CD14-positive monocyte (primary cell): ENCODE data around the gene DCLK3. TPM values are rescaled to one million over a fixed set of nuclear protein-coding genes. Genes with fewer than 3 reads are reported as not detected.

Source experiments
- DNase-seq, 3 donors: peaks; one replicate each; pipeline ENCODE4 v3.0.0-alpha.2; 2011 to 2022
- H2AFZ ChIP-seq: 2 replicates; pipeline ENCODE4 v1.6.0; 2012; ENCODE audit warnings: mild to moderate bottlenecking, low read depth, low read length, inconsistent platforms; ENCODE audit not compliant: insufficient read depth, poor library complexity, severe bottlenecking
- H3K27ac ChIP-seq, 2 donors: 1 replicate in 1 of 2; 2 replicates in 1 of 2; pipeline ENCODE4 v1.5.1; 2012 to 2013; ENCODE audit warnings: low read length in 2 of 2, control low read depth in 1 of 2, inconsistent platforms in 1 of 2, low read depth in 1 of 2, mild to moderate bottlenecking in 1 of 2
- H3K27me3 ChIP-seq, 2 donors: one replicate each; pipeline versions ENCODE4 v1.6.0 to v1.6.1; 2011 to 2013; ENCODE audit warnings: low read length in 2 of 2; ENCODE audit not compliant: control insufficient read depth in 2 of 2, insufficient read depth in 2 of 2
- H3K36me3 ChIP-seq, 2 donors: replicated peaks in 1 of 2; 1 replicate in 1 of 2; 2 replicates in 1 of 2; pipeline versions ENCODE4 v1.5.1 to v1.6.1; 2012 to 2013; ENCODE audit warnings: low read length in 2 of 2, control low read depth in 1 of 2, inconsistent platforms in 1 of 2, mild to moderate bottlenecking in 1 of 2; ENCODE audit not compliant: insufficient read depth in 2 of 2, control insufficient read depth in 1 of 2
- H3K4me1 ChIP-seq, 2 donors: 1 replicate in 1 of 2; 2 replicates in 1 of 2; pipeline versions ENCODE4 v1.5.1 to v1.6.1; 2012 to 2013; ENCODE audit warnings: low read length in 2 of 2, control low read depth in 1 of 2, inconsistent platforms in 1 of 2, mild to moderate bottlenecking in 1 of 2, moderate library complexity in 1 of 2; ENCODE audit not compliant: insufficient read depth in 2 of 2, control insufficient read depth in 1 of 2
- H3K4me2 ChIP-seq: replicated peaks from 2 replicates; pipeline ENCODE3; 2012; ENCODE audit warnings: low read length, moderate library complexity, mild to moderate bottlenecking; ENCODE audit not compliant: poor library complexity, severe bottlenecking; ENCODE audit errors: extremely low read depth
- H3K4me3 ChIP-seq, 3 experiments: fragments of 200-600 bp in 1 of 3; sonication (generic) in 1 of 3; replicated peaks in 1 of 3; 1 replicate in 2 of 3; 2 replicates in 1 of 3; pipeline ENCODE4 v1.5.1; 2011 to 2013; ENCODE audit warnings: low read length in 3 of 3, mild to moderate bottlenecking in 3 of 3, control low read depth in 2 of 3, low read depth in 2 of 3, inconsistent platforms in 1 of 3, moderate library complexity in 1 of 3
- H3K79me2 ChIP-seq: 2 replicates; pipeline ENCODE4 v1.6.0; 2012; ENCODE audit warnings: mild to moderate bottlenecking, control low read depth, inconsistent platforms, low read length, moderate library complexity; ENCODE audit not compliant: insufficient read depth
- H3K9ac ChIP-seq: 2 replicates; pipeline ENCODE4 v1.6.0; 2017; ENCODE audit warnings: low read length, mild to moderate bottlenecking; ENCODE audit not compliant: insufficient read depth, poor library complexity, severe bottlenecking
- H3K9me3 ChIP-seq, 2 donors: replicated peaks in 1 of 2; 1 replicate in 1 of 2; 2 replicates in 1 of 2; pipeline versions ENCODE4 v1.5.1 to v1.6.1; 2012 to 2013; ENCODE audit warnings: low read length in 2 of 2, control low read depth in 1 of 2; ENCODE audit not compliant: control insufficient read depth in 1 of 2, insufficient read depth in 1 of 2
- H4K20me1 ChIP-seq: 2 replicates; pipeline ENCODE4 v1.6.0; 2012; ENCODE audit warnings: mild to moderate bottlenecking, low read length, control low read depth, moderate library complexity; ENCODE audit not compliant: insufficient read depth
- H3K27ac Mint-ChIP-seq, 7 donors: one replicate each; pipeline ENCODE4 v1.8.0; 2020; ENCODE audit warnings: mild to moderate bottlenecking in 7 of 7, mixed read lengths in 7 of 7, moderate library complexity in 6 of 7, inconsistent platforms in 2 of 7
- H3K27me3 Mint-ChIP-seq, 3 donors: one replicate each; pipeline ENCODE4 v1.8.0; 2021 to 2022; ENCODE audit warnings: low read depth in 3 of 3, mild to moderate bottlenecking in 3 of 3, mixed read lengths in 3 of 3, moderate library complexity in 3 of 3, inconsistent platforms in 1 of 3
- H3K36me3 Mint-ChIP-seq, 2 donors: one replicate each; pipeline ENCODE4 v1.8.0; 2020; ENCODE audit warnings: mixed read lengths in 2 of 2, inconsistent platforms in 1 of 2, mild to moderate bottlenecking in 1 of 2
- H3K4me1 Mint-ChIP-seq: one replicate; pipeline ENCODE4 v1.8.0; 2020; ENCODE audit warnings: mild to moderate bottlenecking, mixed read lengths
- H3K4me3 Mint-ChIP-seq, 2 donors: one replicate each; pipeline ENCODE4 v1.8.0; 2020; ENCODE audit warnings: mild to moderate bottlenecking in 2 of 2, mixed read lengths in 2 of 2, moderate library complexity in 1 of 2
- H3K9me3 Mint-ChIP-seq, 7 donors: one replicate each; pipeline ENCODE4 v1.8.0; 2020 to 2022; ENCODE audit warnings: mixed read lengths in 7 of 7, mild to moderate bottlenecking in 6 of 7, moderate library complexity in 6 of 7, inconsistent platforms in 2 of 7
- WGBS: methylation state at CpG from one replicate; pipeline ENCODE4 v1.1.5; 2013; ENCODE audit warnings: missing lambda C conversion rate; ENCODE audit not compliant: insufficient coverage; 5-methylcytosine and 5-hydroxymethylcytosine counted together
- intact Hi-C, 2 donors: fragments of 100-400 bp; cut with micrococcal nuclease; formaldehyde crosslinking; loops; one replicate each; pipeline versions ENCODE4 v1.15.0 to v1.15.1; 2023
- polyA plus RNA-seq, 3 donors: library from polyadenylated mRNA; depleted of rRNA in 1 of 3; unstranded in 2 of 3; stranded (reverse) in 1 of 3; fragments of 300-500 nt in 2 of 3; fragments of >200 nt in 1 of 3; fragmentation: Illumina TruSeq in 2 of 3; gene quantifications; 1 replicate in 2 of 3; 2 replicates in 1 of 3; pipeline ENCODE4 v1.2.3, GENCODE V29; 2012 to 2021
- TF ChIP-seq, protein P1 (sequence below): fragments of 200-600 bp; IDR thresholded peaks from one replicate; pipeline ENCODE4 v1.8.0; 2022; ENCODE audit warnings: antibody characterized with exemption, mild to moderate bottlenecking

DCLK3 gene
- polyA plus RNA-seq, 3 donors, result not detected

GRCh38 chr3:36743826-36744225, 20.5 kb downstream of the DCLK3 start:
- H3K79me2 ChIP-seq, result no peaks in the 10 kb centered on the region
- H3K27ac ChIP-seq, result no peak overlapping the region
- TF ChIP-seq, protein P1, sequence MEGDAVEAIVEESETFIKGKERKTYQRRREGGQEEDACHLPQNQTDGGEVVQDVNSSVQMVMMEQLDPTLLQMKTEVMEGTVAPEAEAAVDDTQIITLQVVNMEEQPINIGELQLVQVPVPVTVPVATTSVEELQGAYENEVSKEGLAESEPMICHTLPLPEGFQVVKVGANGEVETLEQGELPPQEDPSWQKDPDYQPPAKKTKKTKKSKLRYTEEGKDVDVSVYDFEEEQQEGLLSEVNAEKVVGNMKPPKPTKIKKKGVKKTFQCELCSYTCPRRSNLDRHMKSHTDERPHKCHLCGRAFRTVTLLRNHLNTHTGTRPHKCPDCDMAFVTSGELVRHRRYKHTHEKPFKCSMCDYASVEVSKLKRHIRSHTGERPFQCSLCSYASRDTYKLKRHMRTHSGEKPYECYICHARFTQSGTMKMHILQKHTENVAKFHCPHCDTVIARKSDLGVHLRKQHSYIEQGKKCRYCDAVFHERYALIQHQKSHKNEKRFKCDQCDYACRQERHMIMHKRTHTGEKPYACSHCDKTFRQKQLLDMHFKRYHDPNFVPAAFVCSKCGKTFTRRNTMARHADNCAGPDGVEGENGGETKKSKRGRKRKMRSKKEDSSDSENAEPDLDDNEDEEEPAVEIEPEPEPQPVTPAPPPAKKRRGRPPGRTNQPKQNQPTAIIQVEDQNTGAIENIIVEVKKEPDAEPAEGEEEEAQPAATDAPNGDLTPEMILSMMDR, result no peak
- no peak overlapping the region for H3K4me2 ChIP-seq
- no peak for DNase-seq
- no peak overlapping the region for H2AFZ ChIP-seq
- H3K27me3 ChIP-seq, result no peaks in the 10 kb centered on the region
- no peaks in the 10 kb centered on the region for H4K20me1 ChIP-seq
- H3K4me3 Mint-ChIP-seq, result no peak overlapping the region
- H3K27me3 Mint-ChIP-seq, result no peaks in the 10 kb centered on the region
- no peak overlapping the region for H3K4me3 ChIP-seq
- no peak overlapping the region for H3K27ac Mint-ChIP-seq
- H3K9ac ChIP-seq, result no peak overlapping the region
- peaks cover 0 to 4% (median 0%) of the 10 kb centered on the region in 7 donors for H3K9me3 Mint-ChIP-seq
- H3K4me1 Mint-ChIP-seq, result no peaks in the 10 kb centered on the region
- no peaks in the 10 kb centered on the region for H3K36me3 ChIP-seq
- intact Hi-C loops, result no loop called here
- 94% methylated on average over 2 of the region's 2 CpGs for WGBS
- H3K36me3 Mint-ChIP-seq, result no peaks in the 10 kb centered on the region
- no peaks in the 10 kb centered on the region for H3K4me1 ChIP-seq
- H3K9me3 ChIP-seq, result no peaks in the 10 kb centered on the region

DNA sequence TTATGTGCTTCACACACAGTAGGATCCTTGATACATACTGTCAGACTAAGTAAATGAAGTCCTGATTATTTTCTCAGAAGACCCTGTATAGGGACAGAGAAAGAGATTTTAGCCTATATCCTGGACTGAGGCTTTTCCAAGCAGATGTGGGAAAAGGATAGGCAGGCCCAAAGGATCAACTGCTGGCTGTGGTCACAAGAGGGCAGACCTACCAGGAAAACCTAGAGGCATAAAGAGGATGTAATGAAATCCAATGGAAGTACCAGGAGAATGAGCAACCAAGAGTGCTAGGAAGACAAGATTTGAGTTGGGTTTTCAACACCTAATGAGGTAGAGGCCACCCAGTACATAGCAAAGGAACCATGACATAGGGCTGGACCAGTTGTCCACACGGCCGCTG, 23.1 kb downstream of the DCLK3 start:
- no peak overlapping the region for H3K27ac ChIP-seq
- no peaks in the 10 kb centered on the region for H3K79me2 ChIP-seq
- H3K9ac ChIP-seq, result no peak overlapping the region
- H3K27ac Mint-ChIP-seq, result no peak overlapping the region
- H3K27me3 Mint-ChIP-seq, result no peaks in the 10 kb centered on the region
- no peaks in the 10 kb centered on the region for H3K36me3 Mint-ChIP-seq
- no peaks in the 10 kb centered on the region for H3K9me3 ChIP-seq
- no peak overlapping the region for H3K4me3 ChIP-seq
- no peaks in the 10 kb centered on the region for H4K20me1 ChIP-seq
- WGBS, result 100% methylated on average over 1 of the region's 2 CpGs
- no peak for DNase-seq
- no peak overlapping the region for H3K4me2 ChIP-seq
- H2AFZ ChIP-seq, result no peak overlapping the region
- TF ChIP-seq, protein P1, result no peak
- no peaks in the 10 kb centered on the region for H3K4me1 ChIP-seq
- no peaks in the 10 kb centered on the region for H3K27me3 ChIP-seq
- no peaks in the 10 kb centered on the region for H3K4me1 Mint-ChIP-seq
- no peaks in the 10 kb centered on the region for H3K9me3 Mint-ChIP-seq
- H3K36me3 ChIP-seq, result no peaks in the 10 kb centered on the region
- no peak overlapping the region for H3K4me3 Mint-ChIP-seq
- intact Hi-C loops, result no loop called here
